Right lobe of liver (tissue), 4 donors: ENCODE measurements around the gene MOGAT1.

Experiments
- POLR2A ChIP-seq: fragments of 450-650 bp; IDR thresholded peaks from one replicate; pipeline ENCODE4 v1.6.1; 2017; ENCODE audit warnings: antibody characterized with exemption, mild to moderate bottlenecking
- TF ChIP-seq, protein P1 (sequence below), 4 donors: fragments of 200-600 bp in 3 of 4; fragments of 450-650 bp in 1 of 4; IDR thresholded peaks; one replicate each; pipeline versions ENCODE4 v1.5.1 to v1.8.0; 2016 to 2022; ENCODE audit warnings: antibody characterized with exemption in 4 of 4, mild to moderate bottlenecking in 2 of 4
- donor health status: DM: no; HTN: no; CAD: no.
- donor health status: DM: no; HTN: no; CAD: no.
- donor health status: DM: no; HTN: yes; CAD: no.

DNA sequence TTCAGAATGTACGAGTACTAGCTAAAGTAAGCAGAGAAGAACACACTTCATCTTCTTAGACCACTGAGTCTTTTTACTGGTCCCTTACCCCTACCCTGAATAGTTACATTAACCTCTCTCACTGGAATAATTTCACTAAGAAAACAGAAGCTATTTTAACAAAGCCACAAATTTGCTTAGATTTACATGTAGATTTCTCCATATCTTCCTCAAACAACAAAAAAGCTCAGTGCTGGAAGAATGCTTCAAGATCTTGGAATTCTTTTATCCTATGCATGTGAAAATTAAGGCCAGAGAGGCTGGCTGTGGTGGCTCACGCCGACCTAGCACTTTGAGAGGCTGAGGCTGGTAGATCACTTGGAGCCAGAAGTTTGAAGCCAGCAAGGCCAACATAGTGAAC is 35.2 kb downstream of the MOGAT1 start:
- TF ChIP-seq, protein P1, sequence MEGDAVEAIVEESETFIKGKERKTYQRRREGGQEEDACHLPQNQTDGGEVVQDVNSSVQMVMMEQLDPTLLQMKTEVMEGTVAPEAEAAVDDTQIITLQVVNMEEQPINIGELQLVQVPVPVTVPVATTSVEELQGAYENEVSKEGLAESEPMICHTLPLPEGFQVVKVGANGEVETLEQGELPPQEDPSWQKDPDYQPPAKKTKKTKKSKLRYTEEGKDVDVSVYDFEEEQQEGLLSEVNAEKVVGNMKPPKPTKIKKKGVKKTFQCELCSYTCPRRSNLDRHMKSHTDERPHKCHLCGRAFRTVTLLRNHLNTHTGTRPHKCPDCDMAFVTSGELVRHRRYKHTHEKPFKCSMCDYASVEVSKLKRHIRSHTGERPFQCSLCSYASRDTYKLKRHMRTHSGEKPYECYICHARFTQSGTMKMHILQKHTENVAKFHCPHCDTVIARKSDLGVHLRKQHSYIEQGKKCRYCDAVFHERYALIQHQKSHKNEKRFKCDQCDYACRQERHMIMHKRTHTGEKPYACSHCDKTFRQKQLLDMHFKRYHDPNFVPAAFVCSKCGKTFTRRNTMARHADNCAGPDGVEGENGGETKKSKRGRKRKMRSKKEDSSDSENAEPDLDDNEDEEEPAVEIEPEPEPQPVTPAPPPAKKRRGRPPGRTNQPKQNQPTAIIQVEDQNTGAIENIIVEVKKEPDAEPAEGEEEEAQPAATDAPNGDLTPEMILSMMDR (IDR thresholded peaks at IDR 0.05), result no peak
- no peak for TF ChIP-seq POLR2A
